Immature natural killer cell (primary cell): ENCODE measurements around the gene INVS. TPM values are rescaled to one million over a fixed set of nuclear protein-coding genes. Genes with fewer than 3 reads are reported as not detected.

Experiments used
- DNase-seq, 3 donors: peaks; one replicate each; pipeline ENCODE4 v3.0.0; 2022; ENCODE audit warnings: mixed read lengths in 1 of 3
- H3K27ac Mint-ChIP-seq, 6 donors: one replicate each; pipeline ENCODE4 v1.8.0; 2020; ENCODE audit warnings: mixed read lengths in 6 of 6, mild to moderate bottlenecking in 5 of 6, inconsistent platforms in 4 of 6, moderate library complexity in 3 of 6
- H3K27me3 Mint-ChIP-seq, 3 donors: one replicate each; pipeline ENCODE4 v1.8.0; 2020 to 2021; ENCODE audit warnings: low read depth in 3 of 3, mild to moderate bottlenecking in 3 of 3, mixed read lengths in 3 of 3, moderate library complexity in 3 of 3, inconsistent platforms in 1 of 3
- H3K36me3 Mint-ChIP-seq, 3 donors: one replicate each; pipeline ENCODE4 v1.8.0; 2020; ENCODE audit warnings: mixed read lengths in 3 of 3, inconsistent platforms in 2 of 3, mild to moderate bottlenecking in 2 of 3
- H3K4me1 Mint-ChIP-seq, 2 donors: one replicate each; pipeline ENCODE4 v1.8.0; 2020; ENCODE audit warnings: inconsistent platforms in 2 of 2, mild to moderate bottlenecking in 2 of 2, mixed read lengths in 2 of 2, moderate library complexity in 1 of 2
- H3K4me3 Mint-ChIP-seq, 5 donors: one replicate each; pipeline ENCODE4 v1.8.0; 2020; ENCODE audit warnings: mild to moderate bottlenecking in 5 of 5, mixed read lengths in 5 of 5, inconsistent platforms in 3 of 5, moderate library complexity in 3 of 5
- H3K9me3 Mint-ChIP-seq, 6 donors: one replicate each; pipeline ENCODE4 v1.8.0; 2020; ENCODE audit warnings: mild to moderate bottlenecking in 6 of 6, mixed read lengths in 6 of 6, inconsistent platforms in 4 of 6, moderate library complexity in 3 of 6
- polyA plus RNA-seq, 3 donors: library from polyadenylated mRNA; unstranded; fragments of 300-500 nt; fragmentation: Illumina TruSeq; gene quantifications; one replicate each; pipeline ENCODE4 v1.2.3, GENCODE V29; 2021

Gene INVS
- polyA plus RNA-seq, 3 donors from 2014 or later: 3.4 to 12.6 (median 4.9) TPM

GRCh38 chr9:100206899-100207298, 107.9 kb downstream of the INVS start:
- Mint-ChIP-seq H3K36me3 (no peaks in the 10 kb centered on the region), H3K4me3 (no peak overlapping the region), H3K4me1 (peaks cover 10 to 12% of the 10 kb centered on the region in 2 donors), H3K27me3 (no peaks in the 10 kb centered on the region), H3K9me3 (no peaks in the 10 kb centered on the region), H3K27ac (no peak overlapping the region)
- no peak for DNase-seq

GRCh38 chr9:100208673-100209072, 109.6 kb downstream of the INVS start:
- H3K4me1 Mint-ChIP-seq: peaks cover 10 to 12% of the 10 kb centered on the region in 2 donors
- H3K27me3 Mint-ChIP-seq: no peaks in the 10 kb centered on the region
- peak overlapping the region in 4 of 5 donors; percentile 37 to 99 (median 52) for H3K4me3 Mint-ChIP-seq

GRCh38 chr9:100211476-100211875, 112.4 kb downstream of the INVS start:
- H3K4me3 Mint-ChIP-seq: no peak overlapping the region
- no peaks in the 10 kb centered on the region for H3K27me3 Mint-ChIP-seq
- no peak overlapping the region for H3K27ac Mint-ChIP-seq
- peaks cover 10 to 12% of the 10 kb centered on the region in 2 donors for H3K4me1 Mint-ChIP-seq
- no peaks in the 10 kb centered on the region for H3K36me3 Mint-ChIP-seq
- no peaks in the 10 kb centered on the region for H3K9me3 Mint-ChIP-seq
- no peak for DNase-seq

More at GRCh38 chr9:100208673-100209072, 109.6 kb downstream of the INVS start:
- Mint-ChIP-seq H3K36me3 (no peaks in the 10 kb centered on the region), H3K9me3 (no peaks in the 10 kb centered on the region), H3K27ac (peak overlapping the region in 2 of 6 donors; percentile 9 to 41)
- DNase-seq: no peak

- no peaks in the 10 kb centered on the region for H3K27me3 Mint-ChIP-seq
- no peak overlapping the region for H3K4me3 Mint-ChIP-seq
- DNase-seq: no peak
- no peaks in the 10 kb centered on the region for H3K9me3 Mint-ChIP-seq
- no peaks in the 10 kb centered on the region for H3K36me3 Mint-ChIP-seq
- H3K27ac Mint-ChIP-seq: no peak overlapping the region
- peaks cover 7 to 12% of the 10 kb centered on the region in 2 donors for H3K4me1 Mint-ChIP-seq
Measured at GRCh38 chr9:100213730-100214477, 114.9 kb downstream of the INVS start.

- no peaks in the 10 kb centered on the region for H3K27me3 Mint-ChIP-seq
- H3K9me3 Mint-ChIP-seq: no peaks in the 10 kb centered on the region
- no peaks in the 10 kb centered on the region for H3K36me3 Mint-ChIP-seq
- no peak overlapping the region for H3K4me3 Mint-ChIP-seq
- no peaks in the 10 kb centered on the region for H3K4me1 Mint-ChIP-seq
- DNase-seq: peak; percentile 47 to 59 (median 53)
- H3K27ac Mint-ChIP-seq: no peak overlapping the region
Measured at GRCh38 chr9:100216178-100216787, 117.2 kb downstream of the INVS start.

GRCh38 chr9:100217536-100217935, 118.5 kb downstream of the INVS start:
- no peak overlapping the region for H3K4me3 Mint-ChIP-seq
- H3K27ac Mint-ChIP-seq: no peak overlapping the region
- no peaks in the 10 kb centered on the region for H3K9me3 Mint-ChIP-seq

GRCh38 chr9:100219347-100219746, 120.3 kb downstream of the INVS start:
- Mint-ChIP-seq H3K36me3 (no peaks in the 10 kb centered on the region), H3K27me3 (no peaks in the 10 kb centered on the region), H3K9me3 (no peaks in the 10 kb centered on the region), H3K4me1 (no peaks in the 10 kb centered on the region), H3K27ac (no peak overlapping the region), H3K4me3 (no peak overlapping the region)
- no peak for DNase-seq

More at GRCh38 chr9:100217536-100217935, 118.5 kb downstream of the INVS start:
- DNase-seq: no peak
- H3K4me1 Mint-ChIP-seq: no peaks in the 10 kb centered on the region
- H3K27me3 Mint-ChIP-seq: no peaks in the 10 kb centered on the region
- H3K36me3 Mint-ChIP-seq: no peaks in the 10 kb centered on the region

- Mint-ChIP-seq H3K4me1 (no peaks in the 10 kb centered on the region), H3K36me3 (peaks cover 0 to 3% (median 0%) of the 10 kb centered on the region in 3 donors), H3K27me3 (no peaks in the 10 kb centered on the region), H3K9me3 (no peaks in the 10 kb centered on the region), H3K27ac (no peak overlapping the region), H3K4me3 (no peak overlapping the region)
- no peak for DNase-seq
Measured at GRCh38 chr9:100220936-100221335, 121.9 kb downstream of the INVS start.

- Mint-ChIP-seq H3K9me3 (no peaks in the 10 kb centered on the region), H3K27me3 (no peaks in the 10 kb centered on the region), H3K4me3 (no peak overlapping the region), H3K36me3 (peaks cover 0 to 6% (median 0%) of the 10 kb centered on the region in 3 donors), H3K4me1 (no peaks in the 10 kb centered on the region), H3K27ac (no peak overlapping the region)
- DNase-seq: no peak
Measured at GRCh38 chr9:100221538-100221937, 122.5 kb downstream of the INVS start.

GRCh38 chr9:100222674-100223073, 123.6 kb downstream of the INVS start:
- no peak overlapping the region for H3K4me3 Mint-ChIP-seq

GRCh38 chr9:100227636-100228035, 128.6 kb downstream of the INVS start:
- H3K4me1 Mint-ChIP-seq: no peaks in the 10 kb centered on the region
- H3K36me3 Mint-ChIP-seq: peaks cover 22 to 40% (median 24%) of the 10 kb centered on the region in 3 donors
- H3K4me3 Mint-ChIP-seq: no peak overlapping the region
- DNase-seq: no peak
- no peak overlapping the region for H3K27ac Mint-ChIP-seq
- peaks cover 0 to 1% (median 0%) of the 10 kb centered on the region in 3 donors for H3K27me3 Mint-ChIP-seq
- no peaks in the 10 kb centered on the region for H3K9me3 Mint-ChIP-seq

More at GRCh38 chr9:100222674-100223073, 123.6 kb downstream of the INVS start:
- H3K9me3 Mint-ChIP-seq: no peaks in the 10 kb centered on the region
- H3K4me1 Mint-ChIP-seq: no peaks in the 10 kb centered on the region
- no peaks in the 10 kb centered on the region for H3K27me3 Mint-ChIP-seq
- DNase-seq: no peak
- peak overlapping the region in 1 of 6 donors; percentile 30 for H3K27ac Mint-ChIP-seq
- H3K36me3 Mint-ChIP-seq: peaks cover 8 to 16% (median 8%) of the 10 kb centered on the region in 3 donors

GRCh38 chr9:100228352-100228869, 129.4 kb downstream of the INVS start:
- H3K4me3 Mint-ChIP-seq: no peak overlapping the region
- DNase-seq: no peak
- peaks cover 0 to 2% (median 1%) of the 10 kb centered on the region in 3 donors for H3K27me3 Mint-ChIP-seq
- no peaks in the 10 kb centered on the region for H3K4me1 Mint-ChIP-seq
- peaks cover 22 to 47% (median 31%) of the 10 kb centered on the region in 3 donors for H3K36me3 Mint-ChIP-seq
- H3K27ac Mint-ChIP-seq: no peak overlapping the region
- H3K9me3 Mint-ChIP-seq: no peaks in the 10 kb centered on the region

GRCh38 chr9:100229136-100229535, 130.1 kb downstream of the INVS start:
- Mint-ChIP-seq H3K27me3 (peaks cover 0 to 2% (median 1%) of the 10 kb centered on the region in 3 donors), H3K4me1 (no peaks in the 10 kb centered on the region), H3K27ac (no peak overlapping the region), H3K9me3 (no peaks in the 10 kb centered on the region), H3K36me3 (peaks cover 22 to 53% (median 36%) of the 10 kb centered on the region in 3 donors), H3K4me3 (no peak overlapping the region)
- no peak for DNase-seq

GRCh38 chr9:100229561-100229960, 130.5 kb downstream of the INVS start:
- Mint-ChIP-seq H3K36me3 (peaks cover 22 to 57% (median 40%) of the 10 kb centered on the region in 3 donors), H3K4me1 (no peaks in the 10 kb centered on the region), H3K27me3 (peaks cover 0 to 2% (median 1%) of the 10 kb centered on the region in 3 donors), H3K9me3 (no peaks in the 10 kb centered on the region), H3K27ac (no peak overlapping the region), H3K4me3 (no peak overlapping the region)
- DNase-seq: no peak
